GM12878 (cell line): ENCODE results near the gene TMEM30A. TPM values are rescaled to one million over a fixed set of nuclear protein-coding genes. Genes with fewer than 3 reads are reported as not detected.

ENCODE experiments used
- ATAC-seq: fragments of 200-7000 bp; cut with Tn5 transposase; 3 replicates; pipeline ENCODE4 v1.9.1; 2020; ENCODE audit warnings: mild to moderate bottlenecking, moderate library complexity
- BruUV-seq: library from RNA; stranded (reverse); fragments of 400-500 nt; replicated peaks from 2 replicates; lab custom pipeline; 2021; lab: Mats Ljungman, UMichigan
- CTCF ChIA-PET: fragments of 300-600 bp; sonication (Branson Sonifier 250); formaldehyde crosslinking; extraction: SDS; loops from one replicate; lab custom pipeline; 2021; ENCODE audit warnings: inconsistent platforms; lab: Yijun Ruan, JAX
- POLR2A ChIA-PET: fragments of 350-600 bp; formaldehyde crosslinking; extraction: SDS; loops from one replicate; lab custom pipeline; 2021; ENCODE audit warnings: inconsistent platforms; lab: Charles Lee
- RAD21 ChIA-PET: fragments of 300-600 bp; sonication (Branson Sonifier 250); formaldehyde crosslinking; loops from one replicate; lab custom pipeline; 2023; ENCODE audit warnings: antibody characterized with exemption; ENCODE audit not compliant: unreplicated experiment; lab: Charles Lee
- SMC1A ChIA-PET: fragments of 300-600 bp; sonication (Branson Sonifier 250); formaldehyde crosslinking; loops from one replicate; lab custom pipeline; 2023; ENCODE audit not compliant: unreplicated experiment, uncharacterized antibody; lab: Charles Lee
- DNase-seq: peaks from one replicate; pipeline ENCODE4 v3.0.0-alpha.2; 2011; ENCODE audit warnings: low read depth, low spot score
- FAIRE-seq: peaks from 3 replicates; lab custom pipeline; 2011; peaks lifted over from hg19 to GRCh38; lab: Jason Lieb, UNC
- H2AFZ ChIP-seq: 2 replicates; pipeline ENCODE4 v1.6.0; 2011; ENCODE audit warnings: low read depth, low read length, control low read depth; ENCODE audit not compliant: control insufficient read depth
- H3K27ac ChIP-seq: 2 replicates; pipeline ENCODE4 v1.5.1; 2011; ENCODE audit warnings: control low read depth; ENCODE audit not compliant: control insufficient read depth, insufficient read depth
- H3K27me3 ChIP-seq, 2 experiments: replicated peaks in 1 of 2; 2 replicates each; pipeline versions ENCODE4 v1.6.0 to v1.6.1; 2011; ENCODE audit warnings: low read length in 1 of 2; ENCODE audit not compliant: control insufficient read depth in 2 of 2, insufficient read depth in 2 of 2
- H3K36me3 ChIP-seq, 2 experiments: 2 replicates each; pipeline ENCODE4 v1.5.1; 2011; ENCODE audit warnings: low read length in 1 of 2; ENCODE audit not compliant: control insufficient read depth in 2 of 2, insufficient read depth in 2 of 2
- H3K4me1 ChIP-seq: 2 replicates; pipeline ENCODE4 v1.6.1; 2011; ENCODE audit warnings: mild to moderate bottlenecking, low read length, moderate library complexity, mixed read lengths; ENCODE audit not compliant: control insufficient read depth, insufficient read depth
- H3K4me2 ChIP-seq: 2 replicates; pipeline ENCODE4 v1.6.0; 2011; ENCODE audit warnings: control low read depth; ENCODE audit not compliant: control insufficient read depth, insufficient read depth
- H3K4me3 ChIP-seq: fragments of 200-600 bp; sonication (generic); 2 replicates; pipeline ENCODE4 v1.5.1; 2016
- H3K79me2 ChIP-seq: 2 replicates; pipeline ENCODE4 v1.6.0; 2011; ENCODE audit warnings: low read length; ENCODE audit not compliant: control insufficient read depth, insufficient read depth
- H3K9ac ChIP-seq: 2 replicates; pipeline ENCODE4 v1.8.0; 2011; ENCODE audit warnings: low read length, control low read depth, mixed read lengths; ENCODE audit not compliant: control insufficient read depth, insufficient read depth
- H3K9me3 ChIP-seq: replicated peaks from 3 replicates; pipeline ENCODE4 v1.5.1; 2011; ENCODE audit warnings: mild to moderate bottlenecking, low read length; ENCODE audit not compliant: control insufficient read depth, insufficient read depth
- H4K20me1 ChIP-seq: 2 replicates; pipeline ENCODE4 v1.6.0; 2011; ENCODE audit not compliant: control insufficient read depth, insufficient read depth
- CBX5 ChIP-seq: sonication (generic); IDR thresholded peaks from 2 replicates; pipeline ENCODE4 v1.6.1; 2016; ENCODE audit warnings: low read depth, moderate library complexity, mild to moderate bottlenecking, inconsistent platforms
- CEBPZ ChIP-seq: fragments of 150-350 bp; IDR thresholded peaks from 2 replicates; pipeline ENCODE4 v1.6.1; 2016; ENCODE audit warnings: low read depth, low read length
- KAT2A ChIP-seq: conservative IDR thresholded peaks from 2 replicates; pipeline ENCODE4 v1.6.1; 2011; ENCODE audit warnings: low read depth, low read length; ENCODE audit not compliant: control insufficient read depth
- LARP7 ChIP-seq: fragments of 450-650 bp; IDR thresholded peaks from 2 replicates; pipeline ENCODE4 v1.6.1; 2017; ENCODE audit warnings: mild to moderate bottlenecking
- MYB ChIP-seq: fragments of 150-350 bp; IDR thresholded peaks from 2 replicates; pipeline ENCODE4 v1.6.1; 2014; ENCODE audit warnings: mild to moderate bottlenecking, low read depth, low read length, borderline replicate concordance
- TARDBP ChIP-seq: IDR thresholded peaks from 2 replicates; pipeline ENCODE4 v1.6.1; 2016; ENCODE audit warnings: borderline replicate concordance
- whole genome bisulfite sequencing: methylation state at CpG from one replicate; pipeline ENCODE4 v1.1.6; 2016; ENCODE audit warnings: low lambda C conversion rate; ENCODE audit not compliant: insufficient replicate concordance, insufficient coverage; ENCODE audit errors: missing lambda C conversion rate; 5-methylcytosine and 5-hydroxymethylcytosine counted together
- in situ Hi-C: fragments of 300-500 bp; cut with MboI; formaldehyde crosslinking; loops from 9 replicates; pipeline ENCODE4 v1.14.3; 2018; ENCODE audit warnings: mixed read lengths
- intact Hi-C: fragments of 100-400 bp; cut with micrococcal nuclease; formaldehyde crosslinking; loops from one replicate; pipeline ENCODE4 v1.14.2; 2022; ENCODE audit not compliant: unreplicated experiment
- polyA plus RNA-seq, 11 experiments: library from polyadenylated mRNA; depleted of rRNA in 4 of 11; unstranded in 6 of 11; stranded (reverse) in 5 of 11; fragments of >200 nt; fragmentation: Nextera tagmentation in 4 of 11; fragmentation: Illumina TruSeq in 1 of 11; extraction: Ambion mirVana in 4 of 11; extraction: Trizol in 1 of 11; gene quantifications; 1 replicate in 1 of 11; 2 replicates in 10 of 11; pipeline versions ENCODE4 v1.2.1 to v1.2.3, GENCODE V29; 2011 to 2016; ENCODE audit warnings: inconsistent platforms in 2 of 11, missing spikeins in 2 of 11, low read depth in 1 of 11
- total RNA-seq, 4 experiments: library from RNA; depleted of rRNA in 3 of 4; stranded (reverse); fragments of >200 nt in 3 of 4; fragmentation: Illumina TruSeq in 1 of 4; extraction: Trizol in 1 of 4; gene quantifications; 2 replicates each; pipeline versions ENCODE4 v1.2.1 to v1.2.3, GENCODE V29; 2013 to 2021
- TF ChIP-seq, protein P1 (sequence below): fragments of 450-650 bp; conservative IDR thresholded peaks from 2 replicates; pipeline ENCODE4 v1.6.1; 2017; ENCODE audit warnings: mild to moderate bottlenecking, moderate library complexity
- TF ChIP-seq, protein P2 (sequence below): fragments of 450-650 bp; IDR thresholded peaks from 2 replicates; pipeline ENCODE4 v1.6.1; 2017; ENCODE audit warnings: mild to moderate bottlenecking

Gene TMEM30A
- total and polyA plus RNA-seq, 10 of the 15 experiments (the other 5 are each of a cell fraction or from before 2014, with no cell fraction given): 11.9 to 61.6 (median 43.2) TPM

GRCh38 chr6:75272145-75272840 is 12.3 kb downstream of the TMEM30A start:
- RAD21 ChIA-PET: interaction anchor here (9.2 kb wide), 1 partner anchor 10 kb away, joined by 142 read pairs; the partner anchor contains the start of gene TMEM30A
- POLR2A ChIA-PET: interaction anchor here (3.5 to 4.7 kb wide), 2 partner anchors 9 to 12 kb away, joined by 21 to 23 read pairs; partner anchors contain the start of gene TMEM30A
- H3K4me3 ChIP-seq: no peak overlapping the region
- WGBS: 98% methylated on average over 5 of the region's 5 CpGs
- TSS peak; percentile 96 for BruUV-seq
- no peaks in the 10 kb centered on the region for H3K4me1 ChIP-seq
- no peak overlapping the region for H3K9ac ChIP-seq
- in situ Hi-C loops: no loop called here
- H3K36me3 ChIP-seq: peaks cover 8 to 13% of the 10 kb centered on the region in 2 experiments
- SMC1A ChIA-PET: interaction anchor here (0.6 to 8.5 kb wide), 8 partner anchors 9 to 252 kb away, joined by 3 to 196 read pairs (median 5); partner anchors contain the start of genes COX7A2, FILIP1 and TMEM30A
- DNase-seq: no peak
- no peak for TF ChIP-seq TARDBP
- TF ChIP-seq, protein P1, sequence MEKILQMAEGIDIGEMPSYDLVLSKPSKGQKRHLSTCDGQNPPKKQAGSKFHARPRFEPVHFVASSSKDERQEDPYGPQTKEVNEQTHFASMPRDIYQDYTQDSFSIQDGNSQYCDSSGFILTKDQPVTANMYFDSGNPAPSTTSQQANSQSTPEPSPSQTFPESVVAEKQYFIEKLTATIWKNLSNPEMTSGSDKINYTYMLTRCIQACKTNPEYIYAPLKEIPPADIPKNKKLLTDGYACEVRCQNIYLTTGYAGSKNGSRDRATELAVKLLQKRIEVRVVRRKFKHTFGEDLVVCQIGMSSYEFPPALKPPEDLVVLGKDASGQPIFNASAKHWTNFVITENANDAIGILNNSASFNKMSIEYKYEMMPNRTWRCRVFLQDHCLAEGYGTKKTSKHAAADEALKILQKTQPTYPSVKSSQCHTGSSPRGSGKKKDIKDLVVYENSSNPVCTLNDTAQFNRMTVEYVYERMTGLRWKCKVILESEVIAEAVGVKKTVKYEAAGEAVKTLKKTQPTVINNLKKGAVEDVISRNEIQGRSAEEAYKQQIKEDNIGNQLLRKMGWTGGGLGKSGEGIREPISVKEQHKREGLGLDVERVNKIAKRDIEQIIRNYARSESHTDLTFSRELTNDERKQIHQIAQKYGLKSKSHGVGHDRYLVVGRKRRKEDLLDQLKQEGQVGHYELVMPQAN: no peak
- TF ChIP-seq, protein P2, sequence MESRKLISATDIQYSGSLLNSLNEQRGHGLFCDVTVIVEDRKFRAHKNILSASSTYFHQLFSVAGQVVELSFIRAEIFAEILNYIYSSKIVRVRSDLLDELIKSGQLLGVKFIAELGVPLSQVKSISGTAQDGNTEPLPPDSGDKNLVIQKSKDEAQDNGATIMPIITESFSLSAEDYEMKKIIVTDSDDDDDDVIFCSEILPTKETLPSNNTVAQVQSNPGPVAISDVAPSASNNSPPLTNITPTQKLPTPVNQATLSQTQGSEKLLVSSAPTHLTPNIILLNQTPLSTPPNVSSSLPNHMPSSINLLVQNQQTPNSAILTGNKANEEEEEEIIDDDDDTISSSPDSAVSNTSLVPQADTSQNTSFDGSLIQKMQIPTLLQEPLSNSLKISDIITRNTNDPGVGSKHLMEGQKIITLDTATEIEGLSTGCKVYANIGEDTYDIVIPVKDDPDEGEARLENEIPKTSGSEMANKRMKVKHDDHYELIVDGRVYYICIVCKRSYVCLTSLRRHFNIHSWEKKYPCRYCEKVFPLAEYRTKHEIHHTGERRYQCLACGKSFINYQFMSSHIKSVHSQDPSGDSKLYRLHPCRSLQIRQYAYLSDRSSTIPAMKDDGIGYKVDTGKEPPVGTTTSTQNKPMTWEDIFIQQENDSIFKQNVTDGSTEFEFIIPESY: peak; percentile 87; the same call in 1 of the 2 replicates
- TF ChIP-seq MYB: no peak
- TF ChIP-seq KAT2A: no peak
- TF ChIP-seq CEBPZ: no peak
- TF ChIP-seq CBX5: 0 out of 2 replicates have a peak, but pooled peaks have one; percentile 56
- no peak for TF ChIP-seq LARP7
- TF ChIP-seq, all 136 proteins: peak for 2
- H3K9me3 ChIP-seq: peaks cover 26% of the 10 kb centered on the region
- FAIRE-seq: no peak
- peaks cover 90% of the 10 kb centered on the region for H3K79me2 ChIP-seq
- peak overlapping the region; percentile 57 for H3K27ac ChIP-seq
- no peaks in the 10 kb centered on the region for H4K20me1 ChIP-seq
- H2AFZ ChIP-seq: no peak overlapping the region
- CTCF ChIA-PET: interaction anchor here (0.9 to 6.7 kb wide), 4 partner anchors 9 to 95 kb away, joined by 3 to 163 read pairs (median 4); partner anchors contain the start of genes COX7A2 and TMEM30A
- intact Hi-C loops: no loop called here
- H3K27me3 ChIP-seq: no peaks in the 10 kb centered on the region
- ATAC-seq: no peak
- H3K4me2 ChIP-seq: 0 out of 2 replicates have a peak overlapping the region, but pooled peaks have one; percentile 22
